Tibial nerve (tissue), 3 donors: ENCODE measurements around the gene ANKMY1.

Experiments
- POLR2A ChIP-seq, 2 donors: fragments of 450-650 bp; IDR thresholded peaks; one replicate each; pipeline ENCODE4 v1.6.1; 2017; ENCODE audit warnings: antibody characterized with exemption in 2 of 2, mild to moderate bottlenecking in 2 of 2, moderate library complexity in 2 of 2
- TF ChIP-seq, protein P1 (sequence below), 5 experiments: fragments of 200-600 bp in 3 of 5; fragments of 450-650 bp in 2 of 5; sonication (generic) in 3 of 5; IDR thresholded peaks; one replicate each; pipeline ENCODE4 v1.5.1; 2016 to 2019; ENCODE audit warnings: antibody characterized with exemption in 5 of 5, mild to moderate bottlenecking in 3 of 5, moderate library complexity in 2 of 5

DNA sequence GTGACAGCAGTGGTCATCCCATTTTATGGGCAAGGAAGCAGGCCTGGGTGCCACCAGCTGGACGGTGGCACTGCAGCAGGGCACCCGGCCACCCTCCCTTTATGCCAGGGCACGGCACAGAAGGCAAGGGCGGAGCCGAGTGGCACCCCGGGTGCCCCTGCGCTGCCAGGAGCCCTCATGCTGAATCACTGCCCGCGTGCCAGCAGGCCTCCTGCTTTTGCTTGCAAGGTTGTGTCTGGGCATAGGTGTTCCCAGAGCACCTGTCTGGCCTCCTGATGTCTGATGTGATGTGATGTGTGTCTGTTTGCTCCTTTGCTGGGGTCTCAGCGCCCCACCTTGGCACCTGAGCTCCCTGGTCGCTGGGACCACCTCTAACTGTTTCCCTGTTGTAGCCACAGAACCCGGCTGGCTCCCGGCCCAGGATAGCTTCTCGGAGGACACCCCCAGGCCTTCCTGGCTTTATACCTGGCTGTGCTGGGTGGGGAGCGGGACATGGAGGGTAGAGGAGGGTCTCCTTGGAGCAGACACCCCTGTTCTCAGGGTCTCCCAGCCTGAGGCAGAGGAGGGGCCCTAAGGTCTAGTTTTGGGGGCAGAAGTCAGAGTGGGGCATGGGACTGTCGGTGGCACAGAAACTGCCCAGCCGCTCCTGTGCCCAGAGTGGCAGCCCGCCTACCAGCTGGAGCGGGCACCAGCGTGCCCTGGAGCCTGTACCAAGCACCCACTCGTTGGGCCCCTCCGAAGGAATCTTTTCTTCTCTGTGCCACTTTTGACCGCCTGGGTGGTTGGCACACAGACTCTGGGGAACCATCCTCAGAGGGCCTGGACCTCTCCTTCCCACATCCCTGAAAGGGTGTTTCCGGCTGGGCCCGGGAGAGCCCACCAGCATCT is 118.7 kb downstream of the ANKMY1 start:
- TF ChIP-seq, protein P1, sequence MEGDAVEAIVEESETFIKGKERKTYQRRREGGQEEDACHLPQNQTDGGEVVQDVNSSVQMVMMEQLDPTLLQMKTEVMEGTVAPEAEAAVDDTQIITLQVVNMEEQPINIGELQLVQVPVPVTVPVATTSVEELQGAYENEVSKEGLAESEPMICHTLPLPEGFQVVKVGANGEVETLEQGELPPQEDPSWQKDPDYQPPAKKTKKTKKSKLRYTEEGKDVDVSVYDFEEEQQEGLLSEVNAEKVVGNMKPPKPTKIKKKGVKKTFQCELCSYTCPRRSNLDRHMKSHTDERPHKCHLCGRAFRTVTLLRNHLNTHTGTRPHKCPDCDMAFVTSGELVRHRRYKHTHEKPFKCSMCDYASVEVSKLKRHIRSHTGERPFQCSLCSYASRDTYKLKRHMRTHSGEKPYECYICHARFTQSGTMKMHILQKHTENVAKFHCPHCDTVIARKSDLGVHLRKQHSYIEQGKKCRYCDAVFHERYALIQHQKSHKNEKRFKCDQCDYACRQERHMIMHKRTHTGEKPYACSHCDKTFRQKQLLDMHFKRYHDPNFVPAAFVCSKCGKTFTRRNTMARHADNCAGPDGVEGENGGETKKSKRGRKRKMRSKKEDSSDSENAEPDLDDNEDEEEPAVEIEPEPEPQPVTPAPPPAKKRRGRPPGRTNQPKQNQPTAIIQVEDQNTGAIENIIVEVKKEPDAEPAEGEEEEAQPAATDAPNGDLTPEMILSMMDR (IDR thresholded peaks at IDR 0.05), result no peak
- no peak for TF ChIP-seq POLR2A (IDR thresholded peaks at IDR 0.05)
